HepG2 (cell line): ENCODE data around the gene TOLLIP. TPM values are rescaled to one million over a fixed set of nuclear protein-coding genes. Genes with fewer than 3 reads are reported as not detected.

Experiments used
- CREB1 ChIP-seq, 2 experiments: fragments of 450-650 bp in 1 of 2; IDR thresholded peaks; 2 replicates each; pipeline ENCODE4 v1.6.1; 2016 to 2017; ENCODE audit warnings: control low read depth in 1 of 2, mild to moderate bottlenecking in 1 of 2, missing compliant biosample characterization in 1 of 2, missing genetic modification characterization in 1 of 2
- FIP1L1 ChIP-seq: fragments of 200-400 bp; formaldehyde crosslinking; IDR thresholded peaks from 2 replicates; pipeline ENCODE4 v1.6.1; 2018; ENCODE audit warnings: low read depth, mild to moderate bottlenecking, low read length, moderate library complexity, borderline replicate concordance; ENCODE audit not compliant: insufficient read depth
- GABPB1 ChIP-seq: IDR thresholded peaks from 2 replicates; pipeline ENCODE4 v1.6.1; 2016; ENCODE audit warnings: mild to moderate bottlenecking, missing genetic modification reagents, moderate library complexity, missing compliant biosample characterization
- HNF4G ChIP-seq, 2 experiments: sonication (generic) in 1 of 2; formaldehyde crosslinking in 1 of 2; IDR thresholded peaks; 2 replicates each; pipeline versions ENCODE4 v1.4.0 to v1.6.1; 2011 to 2020; ENCODE audit warnings: borderline replicate concordance in 2 of 2, low read depth in 2 of 2, mild to moderate bottlenecking in 2 of 2, low read length in 1 of 2, missing genetic modification reagents in 1 of 2, moderate library complexity in 1 of 2
- JUNB ChIP-seq: sonication (generic); formaldehyde crosslinking; IDR thresholded peaks from 2 replicates; pipeline ENCODE4 v1.8.0; 2022; ENCODE audit warnings: missing genetic modification reagents, mild to moderate bottlenecking, borderline replicate concordance
- NR2F6 ChIP-seq, 2 experiments: IDR thresholded peaks; 2 replicates each; pipeline ENCODE4 v1.6.1; 2016; ENCODE audit warnings: antibody characterized with exemption in 1 of 2, mild to moderate bottlenecking in 1 of 2
- PRDM4 ChIP-seq: sonication (generic); formaldehyde crosslinking; IDR thresholded peaks from 2 replicates; pipeline ENCODE4 v1.9.0; 2021; ENCODE audit warnings: missing genetic modification reagents, borderline replicate concordance
- PRPF4 ChIP-seq: fragments of 200-400 bp; formaldehyde crosslinking; IDR thresholded peaks from 2 replicates; pipeline ENCODE4 v1.6.1; 2016; ENCODE audit warnings: low read length, low read depth; ENCODE audit not compliant: poor library complexity, severe bottlenecking
- ZNF232 ChIP-seq: sonication (generic); formaldehyde crosslinking; IDR thresholded peaks from 2 replicates; pipeline ENCODE4 v1.4.0; 2020; ENCODE audit warnings: missing genetic modification reagents, borderline replicate concordance
- ZNF33B ChIP-seq: sonication (generic); formaldehyde crosslinking; IDR thresholded peaks from 2 replicates; pipeline ENCODE4 v1.5.1; 2020; ENCODE audit warnings: mild to moderate bottlenecking, missing genetic modification reagents
- ZNF382 ChIP-seq: sonication (generic); formaldehyde crosslinking; IDR thresholded peaks from 2 replicates; pipeline ENCODE4 v1.5.0; 2020; ENCODE audit warnings: missing genetic modification reagents, mild to moderate bottlenecking, borderline replicate concordance
- ZNF558 ChIP-seq: sonication (generic); formaldehyde crosslinking; IDR thresholded peaks from 2 replicates; pipeline ENCODE4 v1.9.0; 2022; ENCODE audit warnings: mild to moderate bottlenecking, missing genetic modification reagents, borderline replicate concordance
- ZNF775 ChIP-seq: sonication (generic); formaldehyde crosslinking; IDR thresholded peaks from 2 replicates; pipeline ENCODE4 v1.4.0; 2020; ENCODE audit warnings: missing genetic modification reagents, mild to moderate bottlenecking, moderate library complexity, borderline replicate concordance
- ZNF782 ChIP-seq: sonication (generic); formaldehyde crosslinking; IDR thresholded peaks from 2 replicates; pipeline ENCODE4 v1.4.0; 2020; ENCODE audit warnings: missing genetic modification reagents, mild to moderate bottlenecking, borderline replicate concordance
- polyA plus RNA-seq, 8 experiments: library from polyadenylated mRNA; depleted of rRNA in 3 of 8; stranded (reverse) in 7 of 8; unstranded in 1 of 8; fragments of >200 nt; fragmentation: Illumina TruSeq in 4 of 8; extraction: Trizol in 4 of 8; gene quantifications; 2 replicates each; pipeline versions ENCODE4 v1.2.1 to v1.2.3, GENCODE V29; 2011 to 2016; ENCODE audit warnings: low read depth in 4 of 8, missing spikeins in 1 of 8, mixed read lengths in 1 of 8; ENCODE audit not compliant: insufficient read depth in 1 of 8
- total RNA-seq, 5 experiments: library from RNA; depleted of rRNA; stranded (reverse); fragments of >200 nt; fragmentation: Illumina TruSeq; extraction: Trizol; gene quantifications; 2 replicates each; pipeline ENCODE4 v1.2.3, GENCODE V29; 2016; ENCODE audit warnings: low read depth in 1 of 5
- TF ChIP-seq, protein P1 (sequence below): IDR thresholded peaks from 2 replicates; pipeline ENCODE4 v1.4.0; 2020; ENCODE audit warnings: mild to moderate bottlenecking, missing genetic modification reagents
- TF ChIP-seq, protein P2 (sequence below): sonication (generic); formaldehyde crosslinking; IDR thresholded peaks from 2 replicates; pipeline ENCODE4 v1.5.0; 2020; ENCODE audit warnings: missing genetic modification reagents
- TF ChIP-seq, protein P3 (sequence below): sonication (generic); formaldehyde crosslinking; IDR thresholded peaks from 2 replicates; pipeline ENCODE4 v1.4.0; 2020; ENCODE audit warnings: mild to moderate bottlenecking, missing genetic modification reagents

The TOLLIP gene
- total and polyA plus RNA-seq, 2 of the 13 experiments (the other 11 are each of a cell fraction or from before 2014, with no cell fraction given) = 25.9 to 47.5 TPM

DNA sequence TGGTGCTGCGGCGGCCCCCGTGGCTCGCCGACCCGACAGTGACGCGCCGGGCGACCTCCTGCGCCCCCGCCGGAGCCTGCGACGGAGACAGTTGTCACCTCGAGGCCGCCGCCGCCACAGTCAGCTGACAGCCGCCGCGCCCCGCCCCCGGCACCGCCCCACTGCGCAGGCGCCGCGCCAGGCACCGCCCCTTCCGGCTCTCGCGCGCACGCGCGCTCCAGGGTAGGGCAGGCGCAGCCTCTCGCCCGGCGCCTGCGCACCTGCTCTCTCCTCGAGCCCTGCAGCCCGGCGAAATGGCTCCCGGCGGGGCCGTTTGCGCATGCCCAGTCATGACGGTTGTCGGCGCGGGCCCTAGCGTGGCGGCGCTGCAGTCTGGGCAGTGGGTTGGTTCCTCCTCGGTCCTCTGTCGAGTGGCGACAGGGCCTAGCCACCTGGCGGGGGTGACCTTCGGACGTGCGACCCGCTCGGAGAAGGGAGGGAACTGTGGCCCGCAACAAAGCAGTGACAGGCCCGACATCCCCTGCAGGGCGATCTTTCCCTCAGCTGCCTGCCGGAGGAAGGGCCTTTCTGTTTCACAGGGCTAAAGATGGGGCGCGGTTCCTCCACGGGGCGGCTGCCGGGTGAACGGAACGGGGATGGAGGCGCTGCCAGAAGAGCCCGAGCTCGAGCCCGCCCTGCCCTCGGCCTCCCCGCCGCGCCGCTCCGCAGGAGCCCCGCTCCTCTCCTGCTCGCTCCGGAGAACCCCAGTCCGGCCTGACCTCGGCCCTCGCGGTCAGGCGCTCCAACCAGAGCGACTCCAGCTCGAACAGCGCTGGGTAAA, at the start of gene TOLLIP (continued):
- TF ChIP-seq ZNF775 (CRISPR knock-in tag) (no peak), ZNF33B (CRISPR knock-in tag) (peak; percentile 86; the same call in 1 of the 2 replicates), ZNF558 (CRISPR knock-in tag) (peak; percentile 57; the same call in 1 of the 2 replicates), ZNF782 (peak; percentile 83; the same call in 1 of the 2 replicates), NR2F6 (IDR thresholded peaks at IDR 0.05) (no peak), NR2F6 (CRISPR knock-in tag; IDR thresholded peaks at IDR 0.05) (0 out of 2 replicates have a peak, but pooled peaks have one; percentile 14), FIP1L1 (no peak), PRPF4 (no peak), PRDM4 (CRISPR knock-in tag) (no peak), ZNF232 (CRISPR knock-in tag) (no peak; the same call in 1 of the 2 replicates), CREB1 (IDR thresholded peaks at IDR 0.05) (peak; percentile 50), CREB1 (CRISPR knock-in tag; IDR thresholded peaks at IDR 0.05) (no peak), GABPB1 (CRISPR knock-in tag) (peak; percentile 84), HNF4G (IDR thresholded peaks at IDR 0.05; ENCODE audit: borderline replicate concordance, low read depth, low read length) (no peak), HNF4G (CRISPR knock-in tag; IDR thresholded peaks at IDR 0.05; ENCODE audit: borderline replicate concordance, low read depth) (no peak), JUNB (CRISPR knock-in tag) (no peak), ZNF382 (CRISPR knock-in tag) (no peak)
- TF ChIP-seq, protein P1, sequence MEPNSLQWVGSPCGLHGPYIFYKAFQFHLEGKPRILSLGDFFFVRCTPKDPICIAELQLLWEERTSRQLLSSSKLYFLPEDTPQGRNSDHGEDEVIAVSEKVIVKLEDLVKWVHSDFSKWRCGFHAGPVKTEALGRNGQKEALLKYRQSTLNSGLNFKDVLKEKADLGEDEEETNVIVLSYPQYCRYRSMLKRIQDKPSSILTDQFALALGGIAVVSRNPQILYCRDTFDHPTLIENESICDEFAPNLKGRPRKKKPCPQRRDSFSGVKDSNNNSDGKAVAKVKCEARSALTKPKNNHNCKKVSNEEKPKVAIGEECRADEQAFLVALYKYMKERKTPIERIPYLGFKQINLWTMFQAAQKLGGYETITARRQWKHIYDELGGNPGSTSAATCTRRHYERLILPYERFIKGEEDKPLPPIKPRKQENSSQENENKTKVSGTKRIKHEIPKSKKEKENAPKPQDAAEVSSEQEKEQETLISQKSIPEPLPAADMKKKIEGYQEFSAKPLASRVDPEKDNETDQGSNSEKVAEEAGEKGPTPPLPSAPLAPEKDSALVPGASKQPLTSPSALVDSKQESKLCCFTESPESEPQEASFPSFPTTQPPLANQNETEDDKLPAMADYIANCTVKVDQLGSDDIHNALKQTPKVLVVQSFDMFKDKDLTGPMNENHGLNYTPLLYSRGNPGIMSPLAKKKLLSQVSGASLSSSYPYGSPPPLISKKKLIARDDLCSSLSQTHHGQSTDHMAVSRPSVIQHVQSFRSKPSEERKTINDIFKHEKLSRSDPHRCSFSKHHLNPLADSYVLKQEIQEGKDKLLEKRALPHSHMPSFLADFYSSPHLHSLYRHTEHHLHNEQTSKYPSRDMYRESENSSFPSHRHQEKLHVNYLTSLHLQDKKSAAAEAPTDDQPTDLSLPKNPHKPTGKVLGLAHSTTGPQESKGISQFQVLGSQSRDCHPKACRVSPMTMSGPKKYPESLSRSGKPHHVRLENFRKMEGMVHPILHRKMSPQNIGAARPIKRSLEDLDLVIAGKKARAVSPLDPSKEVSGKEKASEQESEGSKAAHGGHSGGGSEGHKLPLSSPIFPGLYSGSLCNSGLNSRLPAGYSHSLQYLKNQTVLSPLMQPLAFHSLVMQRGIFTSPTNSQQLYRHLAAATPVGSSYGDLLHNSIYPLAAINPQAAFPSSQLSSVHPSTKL (CRISPR knock-in tag) = peak; percentile 36; the same call in 1 of the 2 replicates
- TF ChIP-seq, protein P2, sequence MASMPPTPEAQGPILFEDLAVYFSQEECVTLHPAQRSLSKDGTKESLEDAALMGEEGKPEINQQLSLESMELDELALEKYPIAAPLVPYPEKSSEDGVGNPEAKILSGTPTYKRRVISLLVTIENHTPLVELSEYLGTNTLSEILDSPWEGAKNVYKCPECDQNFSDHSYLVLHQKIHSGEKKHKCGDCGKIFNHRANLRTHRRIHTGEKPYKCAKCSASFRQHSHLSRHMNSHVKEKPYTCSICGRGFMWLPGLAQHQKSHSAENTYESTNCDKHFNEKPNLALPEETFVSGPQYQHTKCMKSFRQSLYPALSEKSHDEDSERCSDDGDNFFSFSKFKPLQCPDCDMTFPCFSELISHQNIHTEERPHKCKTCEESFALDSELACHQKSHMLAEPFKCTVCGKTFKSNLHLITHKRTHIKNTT (CRISPR knock-in tag) = no peak
- TF ChIP-seq, protein P3, sequence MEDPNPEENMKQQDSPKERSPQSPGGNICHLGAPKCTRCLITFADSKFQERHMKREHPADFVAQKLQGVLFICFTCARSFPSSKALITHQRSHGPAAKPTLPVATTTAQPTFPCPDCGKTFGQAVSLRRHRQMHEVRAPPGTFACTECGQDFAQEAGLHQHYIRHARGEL (CRISPR knock-in tag) = no peak
